Stimulated activated CD4-positive, alpha-beta T cell treated with anti-CD3 and anti-CD28 coated beads, Interleukin-1b, Interleukin-23, amount 100 ng/mL, for 48 hours (primary cell): ENCODE results near the gene PKN3.

Source experiments
- DNase-seq: peaks from one replicate; pipeline ENCODE4 v3.0.0-alpha.2; 2020

PKN3 gene

GRCh38 chr9:128750926-128751595 lies 48.8 kb downstream of the PKN3 start:
- DNase-seq = no peak

- DNase-seq = no peak
Observed at GRCh38 chr9:128753627-128754026, 51.3 kb downstream of the PKN3 start.

GRCh38 chr9:128757602-128758001 lies 55.3 kb downstream of the PKN3 start:
- no peak for DNase-seq

GRCh38 chr9:128762671-128763449 lies 60.6 kb downstream of the PKN3 start:
- no peak for DNase-seq

GRCh38 chr9:128764361-128764760 lies 62.1 kb downstream of the PKN3 start:
- no peak for DNase-seq

- DNase-seq = no peak
Observed at GRCh38 chr9:128765499-128765898, 63.2 kb downstream of the PKN3 start.

- no peak for DNase-seq
Observed at GRCh38 chr9:128768606-128769005, 66.3 kb downstream of the PKN3 start.
